ENCODE measurements around the gene LSS. TPM values are rescaled to one million over a fixed set of nuclear protein-coding genes. Genes with fewer than 3 reads are reported as not detected.
A peak's percentile ranks its signal among the peaks of the same experiment; 100 is the strongest.

The LSS gene
- total RNA-seq, 2 donors from 2014 or later = 38.9 to 68.9 TPM

DNA sequence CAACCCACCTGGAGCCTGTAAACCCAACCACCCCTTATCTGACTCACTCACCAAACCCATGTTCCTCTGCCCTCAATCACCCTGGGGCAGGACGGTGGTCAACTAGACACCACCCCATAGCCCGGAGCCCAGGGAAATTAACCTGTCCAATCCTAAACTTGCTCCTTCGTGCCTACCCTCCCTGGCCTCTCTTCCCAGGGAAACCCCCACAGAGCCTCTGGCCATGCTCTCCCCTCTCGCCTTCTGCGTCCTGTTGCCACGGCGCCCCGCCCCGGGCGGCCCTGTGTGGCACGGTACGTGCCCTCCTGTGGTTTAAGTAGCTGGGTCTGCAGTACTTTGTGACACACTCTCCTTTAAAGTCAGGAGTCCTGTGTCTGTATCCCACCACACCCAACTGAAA, 69.2 kb downstream of the LSS start:
- no peak overlapping the region for H3K27ac ChIP-seq
- no peaks in the 10 kb centered on the region for H3K27me3 ChIP-seq
- WGBS, 2 donors = 83 to 95% methylated on average over 11 to 12 of the region's 12 CpGs
- ATAC-seq (no peak), DNase-seq (peak in 1 of 4 donors; percentile 2)
- H3K4me1 ChIP-seq = no peaks in the 10 kb centered on the region
- H3K9me3 ChIP-seq = no peaks in the 10 kb centered on the region
- intact Hi-C loops (cut with DNase I) = no loop called here
- no peaks in the 10 kb centered on the region for H3K36me3 ChIP-seq (replicated peaks in 1 of 2; ENCODE audit: insufficient read depth in 1 of 2, low read depth in 2 of 2)
- TF ChIP-seq POLR2A (IDR thresholded peaks at IDR 0.05) = no peak
- TF ChIP-seq, protein P1, sequence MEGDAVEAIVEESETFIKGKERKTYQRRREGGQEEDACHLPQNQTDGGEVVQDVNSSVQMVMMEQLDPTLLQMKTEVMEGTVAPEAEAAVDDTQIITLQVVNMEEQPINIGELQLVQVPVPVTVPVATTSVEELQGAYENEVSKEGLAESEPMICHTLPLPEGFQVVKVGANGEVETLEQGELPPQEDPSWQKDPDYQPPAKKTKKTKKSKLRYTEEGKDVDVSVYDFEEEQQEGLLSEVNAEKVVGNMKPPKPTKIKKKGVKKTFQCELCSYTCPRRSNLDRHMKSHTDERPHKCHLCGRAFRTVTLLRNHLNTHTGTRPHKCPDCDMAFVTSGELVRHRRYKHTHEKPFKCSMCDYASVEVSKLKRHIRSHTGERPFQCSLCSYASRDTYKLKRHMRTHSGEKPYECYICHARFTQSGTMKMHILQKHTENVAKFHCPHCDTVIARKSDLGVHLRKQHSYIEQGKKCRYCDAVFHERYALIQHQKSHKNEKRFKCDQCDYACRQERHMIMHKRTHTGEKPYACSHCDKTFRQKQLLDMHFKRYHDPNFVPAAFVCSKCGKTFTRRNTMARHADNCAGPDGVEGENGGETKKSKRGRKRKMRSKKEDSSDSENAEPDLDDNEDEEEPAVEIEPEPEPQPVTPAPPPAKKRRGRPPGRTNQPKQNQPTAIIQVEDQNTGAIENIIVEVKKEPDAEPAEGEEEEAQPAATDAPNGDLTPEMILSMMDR (IDR thresholded peaks at IDR 0.05) = no peak
- no peak overlapping the region for H3K4me3 ChIP-seq

DNA sequence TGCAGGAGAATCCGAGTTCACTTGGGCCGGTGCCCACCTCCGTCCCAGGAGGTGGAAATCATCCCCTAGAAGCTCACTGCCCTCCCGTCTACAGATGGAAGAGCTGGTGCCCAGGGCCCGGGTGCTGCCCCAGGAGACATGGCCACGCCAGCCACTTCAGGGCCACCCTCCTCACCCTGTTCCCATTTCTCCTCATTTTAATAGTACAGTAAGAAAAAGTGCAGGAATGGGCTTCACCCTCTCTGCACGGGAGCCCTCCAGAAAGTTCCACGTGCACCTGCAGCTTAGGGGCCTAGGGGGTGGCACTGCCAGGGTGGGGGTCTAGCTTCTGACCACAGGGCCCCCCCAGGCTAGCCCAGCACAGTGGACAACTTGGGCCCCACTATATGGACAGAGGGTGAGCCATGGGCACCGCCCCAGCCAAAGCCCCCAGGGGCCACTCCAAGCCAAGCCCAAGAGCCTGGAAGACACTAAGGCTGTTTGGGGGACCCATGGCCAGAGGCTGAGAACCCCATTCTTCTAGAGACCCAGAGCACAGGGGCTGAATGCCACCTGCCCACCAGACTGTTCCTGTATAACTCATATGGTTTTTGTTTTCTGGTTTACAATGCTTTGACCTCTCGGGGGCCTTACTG, 69.8 kb downstream of the LSS start:
- DNase-seq = peak in 1 of 4 donors; percentile 3
- no peak for TF ChIP-seq POLR2A (IDR thresholded peaks at IDR 0.05)
- TF ChIP-seq, protein P1 (IDR thresholded peaks at IDR 0.05) = no peak
- H3K9me3 ChIP-seq = no peaks in the 10 kb centered on the region
- H3K27ac ChIP-seq = no peak overlapping the region
- H3K36me3 ChIP-seq (replicated peaks in 1 of 2; ENCODE audit: insufficient read depth in 1 of 2, low read depth in 2 of 2) = no peaks in the 10 kb centered on the region
- no peaks in the 10 kb centered on the region for H3K27me3 ChIP-seq
- H3K4me1 ChIP-seq = peaks cover 2% of the 10 kb centered on the region
- H3K4me3 ChIP-seq = no peak overlapping the region
- 78 to 100% methylated on average over 1 to 10 of the region's 10 CpGs for WGBS, 2 donors
- ATAC-seq = no peak
- intact Hi-C loops (cut with DNase I) = no loop called here

DNA sequence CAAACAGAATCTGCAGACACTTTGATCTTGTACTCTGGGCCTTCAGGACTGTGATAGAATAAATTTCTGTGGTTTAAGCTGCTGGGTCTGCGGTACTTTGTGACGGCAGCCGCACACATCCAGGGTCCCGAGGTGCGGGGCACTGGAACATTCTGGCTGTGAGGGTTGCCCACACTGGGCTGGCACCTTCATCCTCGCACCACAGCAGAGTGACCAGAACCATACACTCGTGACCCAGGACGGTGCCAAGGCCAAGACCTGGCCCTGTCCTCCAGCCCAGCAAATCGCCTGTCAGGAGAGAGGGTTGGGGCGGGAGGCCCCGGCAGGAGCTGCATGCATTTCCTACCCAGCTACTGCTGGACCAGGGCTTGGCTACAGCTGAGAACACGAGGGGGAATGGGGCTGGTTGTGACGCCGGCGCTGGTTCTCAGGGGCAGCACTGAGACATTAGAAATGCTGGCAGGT, 70.6 kb downstream of the LSS start:
- DNase-seq (peak in 1 of 4 donors; percentile 2), ATAC-seq (no peak)
- Histone ChIP-seq H3K36me3 (replicated peaks in 1 of 2; ENCODE audit: insufficient read depth in 1 of 2, low read depth in 2 of 2) (no peaks in the 10 kb centered on the region), H3K4me1 (peaks cover 10% of the 10 kb centered on the region), H3K27me3 (no peaks in the 10 kb centered on the region), H3K9me3 (no peaks in the 10 kb centered on the region), H3K4me3 (no peak overlapping the region), H3K27ac (no peak overlapping the region)
- TF ChIP-seq, protein P1 (IDR thresholded peaks at IDR 0.05) = no peak
- TF ChIP-seq POLR2A (IDR thresholded peaks at IDR 0.05) = no peak
- WGBS, 2 donors = 79 to 95% methylated on average over 4 to 15 of the region's 15 CpGs
- intact Hi-C loops (cut with DNase I) = no loop called here

DNA sequence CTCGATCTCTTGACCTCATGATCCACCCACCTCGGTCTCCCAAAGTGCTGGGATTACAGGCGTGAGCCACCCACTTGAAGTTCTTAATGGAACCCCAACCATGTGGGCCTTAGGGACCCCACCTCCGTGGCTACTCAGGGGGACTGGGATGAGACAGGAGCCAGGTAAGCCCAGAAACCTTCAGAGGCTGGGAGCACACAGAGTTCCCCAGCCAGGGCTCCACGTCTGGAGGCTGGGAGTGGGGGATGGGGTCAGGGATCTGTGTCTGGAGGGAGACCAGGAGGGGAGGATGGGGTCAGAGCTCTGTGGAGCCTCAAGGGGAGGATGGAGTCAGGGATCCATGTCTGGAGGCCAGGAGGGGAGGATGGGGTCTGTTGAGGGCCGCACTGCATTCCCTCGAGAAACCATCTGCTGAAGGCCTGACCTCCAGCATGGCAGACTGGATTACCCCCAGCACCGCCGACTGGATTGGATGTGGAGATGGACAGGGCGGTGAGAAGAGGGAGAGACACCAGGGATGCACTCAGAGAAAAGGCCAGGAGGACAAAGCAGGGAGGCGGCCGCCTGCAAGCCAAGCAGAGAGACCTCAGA, 71.1 kb downstream of the LSS start:
- TF ChIP-seq, protein P1 (IDR thresholded peaks at IDR 0.05) = no peak
- TF ChIP-seq POLR2A (IDR thresholded peaks at IDR 0.05) = no peak
- ATAC-seq (no peak), DNase-seq (peak in 1 of 4 donors; percentile 2)

More for the DNA sequence above, 71.1 kb downstream of the LSS start:
- intact Hi-C loops (cut with DNase I) = no loop called here
- no peak overlapping the region for H3K4me3 ChIP-seq
- H3K27ac ChIP-seq = no peak overlapping the region
- H3K9me3 ChIP-seq = no peaks in the 10 kb centered on the region
- 83 to 90% methylated on average over 12 of the region's 12 CpGs for WGBS, 2 donors
- H3K4me1 ChIP-seq = peaks cover 14% of the 10 kb centered on the region
- no peaks in the 10 kb centered on the region for H3K27me3 ChIP-seq
- no peaks in the 10 kb centered on the region for H3K36me3 ChIP-seq (replicated peaks in 1 of 2; ENCODE audit: insufficient read depth in 1 of 2, low read depth in 2 of 2)
